SK-N-SH (cell line): ENCODE measurements around the gene SKI. TPM values are rescaled to one million over a fixed set of nuclear protein-coding genes. Genes with fewer than 3 reads are reported as not detected.

ENCODE experiments used
- CTCF ChIA-PET: fragments of 300-600, 350-600 bp; formaldehyde crosslinking; extraction: SDS; loops from one replicate; lab custom pipeline; 2021; lab: Yijun Ruan, JAX
- POLR2A ChIA-PET: fragments of 350-600 bp; sonication (Branson Sonifier 250); formaldehyde crosslinking; extraction: SDS; loops from one replicate; lab custom pipeline; 2020; ENCODE audit warnings: antibody characterized with exemption, inconsistent platforms; lab: Yijun Ruan, JAX
- DNase-seq: peaks from one replicate; pipeline ENCODE4 v3.0.0; 2012
- H2AFZ ChIP-seq: fragments of 200-600 bp; sonication (generic); 2 replicates; pipeline ENCODE4 v1.8.1; 2016; ENCODE audit warnings: antibody characterized with exemption, mild to moderate bottlenecking, low read depth
- H3F3A ChIP-seq: fragments of 200-600 bp; sonication (generic); replicated peaks from 2 replicates; pipeline ENCODE3; 2016; ENCODE audit warnings: antibody characterized with exemption, mild to moderate bottlenecking; ENCODE audit not compliant: insufficient read depth
- H3K27ac ChIP-seq, 2 experiments: fragments of 200-500 bp in 1 of 2; fragments of 200-600 bp in 1 of 2; sonication (Bioruptor generic) in 1 of 2; sonication (generic), shearing (Covaris generic) in 1 of 2; 2 replicates each; pipeline versions ENCODE4 v1.5.1 to v1.6.1; 2014 to 2016; ENCODE audit warnings: low read depth in 2 of 2, inconsistent platforms in 1 of 2, low read length in 1 of 2, mild to moderate bottlenecking in 1 of 2, mixed read lengths in 1 of 2
- H3K27me3 ChIP-seq: fragments of 200-600 bp; sonication (generic), shearing (Covaris generic); 2 replicates; pipeline ENCODE4 v1.6.1; 2016; ENCODE audit warnings: mixed run types; ENCODE audit not compliant: insufficient read depth
- H3K36me3 ChIP-seq, 2 experiments: fragments of 200-500 bp in 1 of 2; fragments of 200-600 bp in 1 of 2; sonication (Bioruptor generic) in 1 of 2; sonication (generic) in 1 of 2; replicated peaks in 1 of 2; 2 replicates each; pipeline versions ENCODE3 to v1.5.1; 2014 to 2016; ENCODE audit warnings: low read length in 1 of 2, mild to moderate bottlenecking in 1 of 2; ENCODE audit not compliant: insufficient read depth in 2 of 2, control insufficient read depth in 1 of 2
- H3K4me1 ChIP-seq, 2 experiments: fragments of 200-500 bp in 1 of 2; fragments of 200-600 bp in 1 of 2; sonication (Bioruptor generic) in 1 of 2; sonication (generic), shearing (Covaris generic) in 1 of 2; 2 replicates each; pipeline versions ENCODE4 v1.5.1 to v1.6.1; 2014 to 2016; ENCODE audit warnings: low read depth in 1 of 2, low read length in 1 of 2, mixed run types in 1 of 2; ENCODE audit not compliant: insufficient read depth in 2 of 2, control insufficient read depth in 1 of 2
- H3K4me2 ChIP-seq: fragments of 200-600 bp; sonication (generic), shearing (Covaris generic); 2 replicates; pipeline ENCODE4 v1.6.1; 2017; ENCODE audit warnings: mixed run types
- H3K4me3 ChIP-seq, 2 experiments: fragments of 200-500 bp in 1 of 2; fragments of 200-600 bp in 1 of 2; sonication (Bioruptor generic) in 1 of 2; sonication (generic), shearing (Covaris generic) in 1 of 2; 2 replicates each; pipeline versions ENCODE4 v1.5.1 to v1.8.1; 2014 to 2016; ENCODE audit warnings: low read depth in 2 of 2, inconsistent platforms in 1 of 2, low read length in 1 of 2, mild to moderate bottlenecking in 1 of 2, mixed read lengths in 1 of 2, moderate library complexity in 1 of 2
- H3K79me2 ChIP-seq: fragments of 200-600 bp; sonication (generic); 2 replicates; pipeline ENCODE4 v1.8.1; 2017; ENCODE audit warnings: mild to moderate bottlenecking; ENCODE audit not compliant: insufficient read depth
- H3K9ac ChIP-seq: fragments of 200-600 bp; sonication (generic); 2 replicates; pipeline ENCODE4 v1.6.1; 2017; ENCODE audit warnings: mixed run types
- H3K9me2 ChIP-seq: fragments of 200-600 bp; sonication (generic); 2 replicates; pipeline ENCODE4 v1.6.1; 2017; ENCODE audit warnings: mixed run types
- H3K9me3 ChIP-seq: fragments of 200-600 bp; sonication (generic); 2 replicates; pipeline ENCODE4 v1.6.1; 2017; ENCODE audit warnings: mixed run types, mild to moderate bottlenecking, moderate library complexity
- H4K20me1 ChIP-seq: fragments of 200-600 bp; sonication (generic); 2 replicates; pipeline ENCODE4 v1.6.1; 2017; ENCODE audit warnings: mild to moderate bottlenecking, mixed run types; ENCODE audit not compliant: insufficient read depth
- CHD2 ChIP-seq: fragments of 150-350 bp; IDR thresholded peaks from 2 replicates; pipeline ENCODE4 v1.6.1; 2018; ENCODE audit warnings: low read length; ENCODE audit not compliant: partially characterized antibody
- EZH2phosphoT487 ChIP-seq: fragments of 200-600 bp; sonication (generic); IDR thresholded peaks from 2 replicates; pipeline ENCODE4 v1.6.1; 2017; ENCODE audit warnings: low read depth, mixed run types, mild to moderate bottlenecking, antibody characterized with exemption, moderate library complexity, borderline replicate concordance
- FOSL2 ChIP-seq: IDR thresholded peaks from 2 replicates; pipeline ENCODE4 v1.4.0; 2012; ENCODE audit warnings: low read depth, mild to moderate bottlenecking, moderate library complexity, borderline replicate concordance
- FOXM1 ChIP-seq: IDR thresholded peaks from 2 replicates; pipeline ENCODE4 v1.4.0; 2012; ENCODE audit warnings: low read depth, mild to moderate bottlenecking
- GATA2 ChIP-seq: sonication (generic); formaldehyde crosslinking; IDR thresholded peaks from 2 replicates; pipeline ENCODE4 v1.5.0; 2020; ENCODE audit warnings: mild to moderate bottlenecking, missing genetic modification reagents
- MEF2A ChIP-seq: IDR thresholded peaks from 2 replicates; pipeline ENCODE4 v1.4.0; 2012; ENCODE audit warnings: low read depth, borderline replicate concordance
- MXI1 ChIP-seq: IDR thresholded peaks from 2 replicates; pipeline ENCODE4 v1.6.1; 2012; ENCODE audit warnings: mild to moderate bottlenecking, low read depth, low read length, improper control_type of control experiment
- NRF1 ChIP-seq: IDR thresholded peaks from 2 replicates; pipeline ENCODE4 v1.6.1; 2012; ENCODE audit warnings: low read depth, mild to moderate bottlenecking, low read length
- POLR2AphosphoS5 ChIP-seq: IDR thresholded peaks from 2 replicates; pipeline ENCODE4 v1.6.1; 2012; ENCODE audit warnings: low read depth, low read length
- RAD21 ChIP-seq: IDR thresholded peaks from 2 replicates; pipeline ENCODE4 v1.6.1; 2012; ENCODE audit warnings: mild to moderate bottlenecking, low read length
- RFX5 ChIP-seq: IDR thresholded peaks from 2 replicates; pipeline ENCODE4 v1.6.1; 2012; ENCODE audit warnings: mild to moderate bottlenecking, improper control_type of control experiment, low read length
- RXRA ChIP-seq: IDR thresholded peaks from 2 replicates; pipeline ENCODE4 v1.4.0; 2012; ENCODE audit warnings: low read depth, mild to moderate bottlenecking, borderline replicate concordance
- SIN3A ChIP-seq: IDR thresholded peaks from 2 replicates; pipeline ENCODE4 v1.6.1; 2012; ENCODE audit warnings: low read depth, mild to moderate bottlenecking, low read length, moderate library complexity, borderline replicate concordance
- SMC3 ChIP-seq: IDR thresholded peaks from 2 replicates; pipeline ENCODE4 v1.6.1; 2012; ENCODE audit warnings: low read depth, low read length, improper control_type of control experiment
- TCF12 ChIP-seq: IDR thresholded peaks from 2 replicates; pipeline ENCODE4 v1.4.0; 2012
- TEAD4 ChIP-seq: IDR thresholded peaks from 2 replicates; pipeline ENCODE4 v1.4.0; 2012; ENCODE audit warnings: mild to moderate bottlenecking, borderline replicate concordance; ENCODE audit not compliant: insufficient read depth
- WGBS: methylation state at CpG from one replicate; pipeline ENCODE4 v1.1.6; 2017; ENCODE audit warnings: low lambda C conversion rate; 5-methylcytosine and 5-hydroxymethylcytosine counted together
- polyA plus RNA-seq, 3 experiments: library from polyadenylated mRNA; depleted of rRNA; stranded (reverse); fragments of >200 nt; gene quantifications; 2 replicates each; pipeline ENCODE4 v1.2.3, GENCODE V29; 2012
- TF ChIP-seq, protein P1 (sequence below): IDR thresholded peaks from 2 replicates; pipeline ENCODE4 v1.4.0; 2012; ENCODE audit warnings: low read depth, borderline replicate concordance
- TF ChIP-seq, protein P2 (sequence below): IDR thresholded peaks from 2 replicates; pipeline ENCODE4 v1.4.0; 2012; ENCODE audit warnings: low read depth, borderline replicate concordance
- TF ChIP-seq, protein P3 (sequence below): IDR thresholded peaks from 2 replicates; pipeline ENCODE4 v1.4.0; 2012; ENCODE audit warnings: low read depth
- TF ChIP-seq, protein P4 (sequence below): IDR thresholded peaks from 2 replicates; pipeline ENCODE4; 2012

Gene SKI
- polyA plus RNA-seq, 1 of the 3 experiments (the other 2 are of a cell fraction) = 7.2 TPM

DNA sequence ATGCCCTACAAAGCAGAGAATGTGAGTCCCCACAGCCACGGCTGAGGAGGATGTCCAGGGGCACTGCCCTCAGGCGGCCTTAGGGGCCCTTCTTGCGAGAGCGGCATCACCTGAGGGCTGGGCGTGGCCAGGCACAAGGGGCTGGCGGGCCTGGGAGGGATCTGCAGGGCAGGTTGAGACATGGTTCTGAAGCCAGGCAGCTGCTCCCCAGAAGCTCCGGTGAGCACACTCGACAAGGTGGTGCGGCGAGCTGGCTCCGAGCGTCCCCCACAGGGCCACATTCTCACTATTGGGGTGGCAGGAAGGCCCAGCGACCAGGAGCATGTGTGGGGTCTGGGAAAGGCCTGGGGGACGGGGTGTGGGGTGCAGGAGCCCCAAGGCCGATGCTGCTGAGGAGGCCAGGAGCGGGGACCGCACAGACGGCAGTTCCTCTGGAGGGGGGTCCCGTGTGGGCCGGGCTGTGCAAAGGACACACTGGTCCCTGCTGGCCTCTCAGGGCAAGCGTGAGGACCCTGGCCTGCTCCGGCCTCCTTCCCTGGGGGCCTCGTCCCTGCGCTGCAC lies 116.1 kb downstream of the SKI start:
- no peaks in the 10 kb centered on the region for H3K9me2 ChIP-seq
- no peak overlapping the region for H3K9ac ChIP-seq
- no peak overlapping the region for H2AFZ ChIP-seq
- peaks cover 0 to 20% of the 10 kb centered on the region in 2 experiments; a peak in 1 of 4 replicates for H3K4me1 ChIP-seq
- 80% methylated on average over 3 of the region's 24 CpGs for WGBS
- TF ChIP-seq RXRA (no peak), SIN3A (no peak), RAD21 (no peak), NRF1 (no peak), RFX5 (no peak), TCF12 (no peak), FOXM1 (no peak), EZH2phosphoT487 (no peak), CHD2 (no peak), TEAD4 (no peak), MEF2A (no peak), MXI1 (no peak)
- TF ChIP-seq, protein P1, sequence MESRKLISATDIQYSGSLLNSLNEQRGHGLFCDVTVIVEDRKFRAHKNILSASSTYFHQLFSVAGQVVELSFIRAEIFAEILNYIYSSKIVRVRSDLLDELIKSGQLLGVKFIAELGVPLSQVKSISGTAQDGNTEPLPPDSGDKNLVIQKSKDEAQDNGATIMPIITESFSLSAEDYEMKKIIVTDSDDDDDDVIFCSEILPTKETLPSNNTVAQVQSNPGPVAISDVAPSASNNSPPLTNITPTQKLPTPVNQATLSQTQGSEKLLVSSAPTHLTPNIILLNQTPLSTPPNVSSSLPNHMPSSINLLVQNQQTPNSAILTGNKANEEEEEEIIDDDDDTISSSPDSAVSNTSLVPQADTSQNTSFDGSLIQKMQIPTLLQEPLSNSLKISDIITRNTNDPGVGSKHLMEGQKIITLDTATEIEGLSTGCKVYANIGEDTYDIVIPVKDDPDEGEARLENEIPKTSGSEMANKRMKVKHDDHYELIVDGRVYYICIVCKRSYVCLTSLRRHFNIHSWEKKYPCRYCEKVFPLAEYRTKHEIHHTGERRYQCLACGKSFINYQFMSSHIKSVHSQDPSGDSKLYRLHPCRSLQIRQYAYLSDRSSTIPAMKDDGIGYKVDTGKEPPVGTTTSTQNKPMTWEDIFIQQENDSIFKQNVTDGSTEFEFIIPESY = no peak
- TF ChIP-seq, all 33 proteins: peak for 0
- no peak for DNase-seq
- Histone ChIP-seq H3K79me2 (no peaks in the 10 kb centered on the region), H3K36me3 (no peaks in the 10 kb centered on the region), H3K4me3 (no peak overlapping the region), H3K27ac (no peak overlapping the region; a peak in 1 of 4 replicates), H3F3A (no peaks in the 10 kb centered on the region), H4K20me1 (no peaks in the 10 kb centered on the region), H3K4me2 (no peak overlapping the region), H3K27me3 (no peaks in the 10 kb centered on the region), H3K9me3 (no peaks in the 10 kb centered on the region)
- ChIA-PET CTCF (interaction anchor here (1.3 to 1.8 kb wide), 2 partner anchors 37 to 204 kb away, joined by 3 to 9 read pairs; no protein-coding TSS in a partner anchor), POLR2A (no interaction called here)

DNA sequence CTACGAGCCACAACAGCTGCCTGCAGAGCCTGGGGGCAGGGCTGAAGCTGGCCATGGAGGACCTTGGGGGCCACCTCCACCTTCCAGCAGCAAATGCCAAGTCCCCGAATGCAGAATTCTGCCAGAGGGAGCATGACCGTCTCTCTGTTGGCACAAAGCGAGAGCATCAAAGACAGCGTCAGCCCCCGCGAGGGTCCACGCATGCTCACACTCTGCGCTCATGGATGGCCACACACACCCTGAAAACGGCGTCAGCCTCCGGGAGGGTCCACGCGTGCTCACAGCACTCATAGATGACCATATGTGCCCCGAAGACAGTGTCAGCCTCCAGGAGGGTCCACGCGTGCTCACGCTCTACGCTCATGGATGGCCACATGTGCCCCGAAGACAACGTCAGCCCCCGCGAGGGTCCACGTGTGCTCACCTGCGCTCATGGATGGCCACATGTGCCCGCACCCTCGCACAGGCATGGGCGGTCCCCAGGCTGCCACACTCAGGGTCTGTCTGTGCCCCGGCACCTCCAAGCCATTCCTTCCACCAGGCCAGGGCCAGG lies 116.7 kb downstream of the SKI start:
- Histone ChIP-seq H3K4me3 (no peak overlapping the region), H3K4me2 (no peak overlapping the region), H3K36me3 (no peaks in the 10 kb centered on the region), H3K27ac (no peak overlapping the region; a peak in 1 of 4 replicates), H3K27me3 (no peaks in the 10 kb centered on the region), H3K9me3 (no peaks in the 10 kb centered on the region), H3K79me2 (no peaks in the 10 kb centered on the region), H3K9me2 (no peaks in the 10 kb centered on the region), H3K4me1 (peaks cover 0 to 20% of the 10 kb centered on the region in 2 experiments; a peak in 1 of 4 replicates), H3F3A (no peaks in the 10 kb centered on the region), H3K9ac (no peak overlapping the region), H2AFZ (no peak overlapping the region), H4K20me1 (no peaks in the 10 kb centered on the region)
- no peak for DNase-seq
- 92% methylated on average over 11 of the region's 29 CpGs for WGBS
- ChIA-PET POLR2A (no interaction called here), CTCF (interaction anchor here (1.3 kb wide), 1 partner anchor 205 kb away, joined by 3 read pairs; no protein-coding TSS in a partner anchor)
- TF ChIP-seq, protein P2, sequence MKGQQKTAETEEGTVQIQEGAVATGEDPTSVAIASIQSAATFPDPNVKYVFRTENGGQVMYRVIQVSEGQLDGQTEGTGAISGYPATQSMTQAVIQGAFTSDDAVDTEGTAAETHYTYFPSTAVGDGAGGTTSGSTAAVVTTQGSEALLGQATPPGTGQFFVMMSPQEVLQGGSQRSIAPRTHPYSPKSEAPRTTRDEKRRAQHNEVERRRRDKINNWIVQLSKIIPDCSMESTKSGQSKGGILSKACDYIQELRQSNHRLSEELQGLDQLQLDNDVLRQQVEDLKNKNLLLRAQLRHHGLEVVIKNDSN = no peak
- TF ChIP-seq, protein P3, sequence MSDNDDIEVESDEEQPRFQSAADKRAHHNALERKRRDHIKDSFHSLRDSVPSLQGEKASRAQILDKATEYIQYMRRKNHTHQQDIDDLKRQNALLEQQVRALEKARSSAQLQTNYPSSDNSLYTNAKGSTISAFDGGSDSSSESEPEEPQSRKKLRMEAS = no peak
- no peak for TF ChIP-seq SMC3
- TF ChIP-seq, protein P4, sequence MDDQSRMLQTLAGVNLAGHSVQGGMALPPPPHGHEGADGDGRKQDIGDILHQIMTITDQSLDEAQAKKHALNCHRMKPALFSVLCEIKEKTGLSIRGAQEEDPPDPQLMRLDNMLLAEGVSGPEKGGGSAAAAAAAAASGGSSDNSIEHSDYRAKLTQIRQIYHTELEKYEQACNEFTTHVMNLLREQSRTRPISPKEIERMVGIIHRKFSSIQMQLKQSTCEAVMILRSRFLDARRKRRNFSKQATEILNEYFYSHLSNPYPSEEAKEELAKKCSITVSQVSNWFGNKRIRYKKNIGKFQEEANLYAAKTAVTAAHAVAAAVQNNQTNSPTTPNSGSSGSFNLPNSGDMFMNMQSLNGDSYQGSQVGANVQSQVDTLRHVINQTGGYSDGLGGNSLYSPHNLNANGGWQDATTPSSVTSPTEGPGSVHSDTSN = no peak
- no peak for TF ChIP-seq GATA2 (CRISPR knock-in tag)
- no peak for TF ChIP-seq SIN3A
- TF ChIP-seq, protein P1 = no peak
- TF ChIP-seq POLR2AphosphoS5 = no peak
- no peak for TF ChIP-seq FOSL2
